GM18909 (cell line): ENCODE data around the gene NDOR1.
"Not testable (repeated sequence)": the region's sequence is repeated elsewhere in the genome, so short reads cannot be mapped to it uniquely, and the experiment has no call there.

Experiments
- ATAC-seq: cut with Tn5 transposase; IDR thresholded peaks from one replicate; pipeline ENCODE4 v1.9.1; 2021; ENCODE audit warnings: mild to moderate bottlenecking; ENCODE audit not compliant: unreplicated experiment, poor library complexity

The NDOR1 gene

DNA sequence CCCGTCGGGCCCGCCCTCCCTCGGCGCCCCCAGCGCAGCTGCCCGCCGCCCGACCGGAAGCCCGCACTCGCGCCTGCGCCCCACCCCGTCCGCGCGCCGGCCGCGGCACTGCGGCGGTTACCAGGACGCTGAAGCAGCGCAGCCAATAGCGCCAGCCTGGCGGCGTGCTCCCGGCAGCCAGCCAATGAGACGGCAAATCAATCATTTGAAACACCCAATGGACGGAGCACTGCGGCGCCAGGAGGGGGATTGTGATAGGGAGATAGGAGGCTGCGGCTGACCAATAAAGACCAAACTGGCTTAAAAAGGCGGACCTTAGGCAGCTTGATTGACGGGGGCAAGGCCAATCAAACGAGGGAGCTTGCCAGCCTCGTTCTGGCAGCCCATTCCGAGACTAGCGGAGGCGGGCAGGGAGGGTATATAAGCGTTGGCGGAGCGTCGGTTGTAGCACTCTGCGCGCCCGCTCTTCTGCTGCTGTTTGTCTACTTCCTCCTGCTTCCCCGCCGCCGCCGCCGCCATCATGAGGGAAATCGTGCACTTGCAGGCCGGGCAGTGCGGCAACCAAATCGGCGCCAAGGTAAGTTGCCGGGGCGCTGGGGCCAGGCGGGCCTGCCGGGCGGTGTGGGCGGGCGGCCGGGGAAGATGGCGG, 35.5 kb downstream of the NDOR1 start, which contains the start of gene TUBB4B:
TUBB4B (plus strand) TSS at position 447 of the 649 bp plus-strand sequence; CDS start at position 521, 74 bp downstream.
- ATAC-seq = peak; percentile 77

DNA sequence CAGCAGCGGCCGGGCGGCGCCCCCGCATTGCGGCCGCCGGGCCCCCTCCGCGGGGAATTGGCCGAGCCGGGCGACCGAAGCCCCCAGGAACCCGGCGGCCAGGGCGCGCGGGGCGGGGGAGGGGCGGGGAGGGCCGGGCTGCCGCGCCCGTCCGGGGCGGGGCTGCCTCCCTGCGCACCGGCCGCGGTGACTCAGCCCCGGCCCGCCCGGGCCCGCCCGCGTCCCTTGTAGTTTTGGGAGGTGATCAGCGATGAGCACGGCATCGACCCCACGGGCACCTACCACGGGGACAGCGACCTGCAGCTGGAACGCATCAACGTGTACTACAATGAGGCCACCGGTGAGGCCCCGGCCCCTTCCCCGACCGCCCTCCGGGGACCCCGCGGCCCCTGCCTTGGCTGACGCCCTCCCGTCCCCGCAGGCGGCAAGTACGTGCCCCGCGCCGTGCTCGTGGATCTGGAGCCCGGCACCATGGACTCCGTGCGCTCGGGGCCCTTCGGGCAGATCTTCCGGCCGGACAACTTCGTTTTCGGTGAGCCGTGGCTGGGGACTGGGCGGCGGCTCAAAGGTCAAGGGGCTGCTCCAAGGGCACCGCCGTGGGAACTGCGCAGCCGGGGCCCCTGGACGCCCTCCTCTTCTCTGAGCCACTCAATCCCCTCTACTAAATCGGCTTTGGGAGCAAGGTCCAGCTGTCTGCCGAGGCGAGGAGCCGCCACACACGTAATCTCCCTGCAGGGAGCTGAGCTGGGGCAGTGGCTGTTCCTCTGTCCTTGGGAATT, 36.2 kb downstream of the NDOR1 start:
- ATAC-seq = peak; percentile 10

DNA sequence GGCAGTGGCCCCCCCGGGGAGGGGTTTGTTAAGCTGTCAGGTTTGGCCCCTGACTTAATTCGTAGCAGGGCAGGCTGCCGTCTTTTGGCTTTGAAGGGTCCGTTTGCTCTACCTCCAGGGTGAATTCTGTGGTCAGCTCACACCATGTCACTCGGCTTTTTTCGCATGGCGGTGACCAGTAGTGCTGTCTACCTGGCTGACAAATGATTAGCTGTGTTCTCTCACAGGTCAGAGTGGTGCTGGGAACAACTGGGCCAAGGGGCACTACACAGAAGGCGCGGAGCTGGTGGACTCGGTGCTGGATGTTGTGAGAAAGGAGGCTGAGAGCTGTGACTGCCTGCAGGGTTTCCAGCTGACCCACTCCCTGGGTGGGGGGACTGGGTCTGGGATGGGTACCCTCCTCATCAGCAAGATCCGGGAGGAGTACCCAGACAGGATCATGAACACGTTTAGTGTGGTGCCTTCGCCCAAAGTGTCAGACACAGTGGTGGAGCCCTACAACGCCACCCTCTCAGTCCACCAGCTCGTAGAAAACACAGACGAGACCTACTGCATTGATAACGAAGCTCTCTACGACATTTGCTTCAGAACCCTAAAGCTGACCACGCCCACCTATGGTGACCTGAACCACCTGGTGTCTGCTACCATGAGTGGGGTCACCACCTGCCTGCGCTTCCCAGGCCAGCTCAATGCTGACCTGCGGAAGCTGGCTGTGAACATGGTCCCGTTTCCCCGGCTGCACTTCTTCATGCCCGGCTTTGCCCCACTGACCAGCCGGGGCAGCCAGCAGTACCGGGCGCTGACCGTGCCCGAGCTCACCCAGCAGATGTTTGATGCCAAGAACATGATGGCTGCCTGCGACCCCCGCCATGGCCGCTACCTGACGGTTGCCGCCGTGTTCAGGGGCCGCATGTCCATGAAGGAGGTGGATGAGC, 37.0 kb downstream of the NDOR1 start:
- ATAC-seq = no peak

DNA sequence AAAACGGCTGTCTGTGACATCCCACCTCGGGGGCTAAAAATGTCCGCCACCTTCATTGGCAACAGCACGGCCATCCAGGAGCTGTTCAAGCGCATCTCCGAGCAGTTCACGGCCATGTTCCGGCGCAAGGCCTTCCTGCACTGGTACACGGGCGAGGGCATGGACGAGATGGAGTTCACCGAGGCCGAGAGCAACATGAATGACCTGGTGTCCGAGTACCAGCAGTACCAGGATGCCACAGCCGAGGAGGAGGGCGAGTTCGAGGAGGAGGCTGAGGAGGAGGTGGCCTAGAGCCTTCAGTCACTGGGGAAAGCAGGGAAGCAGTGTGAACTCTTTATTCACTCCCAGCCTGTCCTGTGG, 37.7 kb downstream of the NDOR1 start:
- ATAC-seq = not testable (repeated sequence)

DNA sequence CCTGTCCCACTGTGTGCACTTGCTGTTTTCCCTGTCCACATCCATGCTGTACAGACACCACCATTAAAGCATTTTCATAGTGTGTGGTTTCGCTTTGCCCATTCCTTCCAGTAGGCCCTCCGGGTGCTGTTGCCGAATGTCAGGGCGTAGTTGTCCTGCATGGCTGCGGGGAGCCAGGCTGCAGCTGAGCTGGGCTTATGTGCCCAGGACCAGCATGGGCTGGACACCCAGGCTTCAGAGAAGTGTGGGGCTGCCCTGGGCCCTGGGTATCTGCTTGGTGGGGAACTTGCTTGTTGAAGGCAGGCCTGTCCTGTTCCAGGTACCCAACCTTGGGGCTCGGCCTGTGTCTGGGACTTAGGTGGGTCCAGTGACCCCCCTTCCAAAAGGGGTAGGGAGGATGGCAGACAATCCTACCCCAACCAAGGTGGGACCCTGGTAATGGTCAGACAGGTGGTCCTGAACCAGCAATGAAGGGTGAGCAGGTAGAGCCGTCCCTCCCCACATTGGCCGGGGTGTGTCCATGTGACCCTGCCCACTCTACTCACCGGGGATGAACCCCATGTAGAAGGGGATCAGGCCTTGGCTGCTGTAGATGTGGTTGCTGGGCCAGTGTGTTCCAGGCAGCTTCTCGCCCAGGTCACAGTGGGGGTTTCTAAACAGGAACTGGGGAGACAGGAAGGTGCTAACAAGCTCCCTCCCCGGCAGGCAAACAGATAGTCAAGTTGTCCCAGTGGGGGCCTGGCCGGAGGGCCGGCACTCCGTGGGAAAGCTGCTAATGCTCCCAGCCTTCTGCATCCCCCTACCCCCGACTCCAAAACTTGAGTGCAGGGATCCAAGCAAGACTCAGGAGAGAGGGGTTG, 38.4 kb downstream of the NDOR1 start:
- no peak for ATAC-seq

DNA sequence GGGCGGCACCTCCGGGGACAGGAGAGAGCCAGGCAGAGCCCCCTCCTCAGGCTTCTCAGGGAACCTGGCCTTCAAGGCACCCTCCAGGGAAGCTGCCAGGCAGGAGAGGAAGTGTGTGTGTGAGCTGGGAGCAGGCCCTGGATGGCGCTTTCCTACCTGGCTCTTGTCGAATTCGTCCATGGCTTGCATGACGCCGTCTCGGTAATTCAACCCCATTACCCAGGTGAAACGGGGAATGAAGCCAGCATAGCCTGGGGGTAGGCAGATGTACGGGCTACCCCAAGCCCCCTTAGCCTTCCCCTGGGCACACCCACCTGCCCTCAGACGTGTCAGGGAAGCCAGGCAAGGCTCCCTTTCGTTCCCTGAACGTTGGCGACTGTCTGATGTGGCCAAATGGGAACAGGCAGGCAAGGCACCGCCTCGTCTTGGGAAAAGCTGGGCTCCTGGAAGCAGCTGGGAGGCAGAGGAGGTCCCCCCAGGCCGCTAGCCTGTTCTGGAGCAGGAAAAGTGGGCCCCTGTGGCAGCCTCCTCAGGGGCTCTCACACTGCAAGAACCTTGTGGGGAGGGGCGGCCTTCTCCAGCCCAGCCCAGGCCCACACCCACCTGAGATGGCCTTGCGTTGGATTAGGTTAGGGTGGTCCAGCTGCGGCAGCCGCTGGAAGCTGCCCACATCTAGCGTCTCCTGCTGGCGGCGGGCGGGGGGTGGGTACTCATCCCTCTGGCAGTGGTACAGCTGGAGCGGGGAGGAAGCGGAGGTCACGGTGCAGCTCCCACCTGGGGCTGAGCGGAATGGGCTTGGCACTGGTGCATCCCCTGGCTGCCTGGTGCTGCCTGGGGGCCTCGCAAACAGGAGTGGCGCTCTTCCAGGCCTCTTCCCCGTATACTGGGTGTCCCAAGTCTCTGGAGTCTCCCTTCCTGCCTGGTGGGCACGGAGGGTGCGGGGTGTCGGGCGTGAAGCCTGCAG, 39.3 kb downstream of the NDOR1 start:
- ATAC-seq = no peak

DNA sequence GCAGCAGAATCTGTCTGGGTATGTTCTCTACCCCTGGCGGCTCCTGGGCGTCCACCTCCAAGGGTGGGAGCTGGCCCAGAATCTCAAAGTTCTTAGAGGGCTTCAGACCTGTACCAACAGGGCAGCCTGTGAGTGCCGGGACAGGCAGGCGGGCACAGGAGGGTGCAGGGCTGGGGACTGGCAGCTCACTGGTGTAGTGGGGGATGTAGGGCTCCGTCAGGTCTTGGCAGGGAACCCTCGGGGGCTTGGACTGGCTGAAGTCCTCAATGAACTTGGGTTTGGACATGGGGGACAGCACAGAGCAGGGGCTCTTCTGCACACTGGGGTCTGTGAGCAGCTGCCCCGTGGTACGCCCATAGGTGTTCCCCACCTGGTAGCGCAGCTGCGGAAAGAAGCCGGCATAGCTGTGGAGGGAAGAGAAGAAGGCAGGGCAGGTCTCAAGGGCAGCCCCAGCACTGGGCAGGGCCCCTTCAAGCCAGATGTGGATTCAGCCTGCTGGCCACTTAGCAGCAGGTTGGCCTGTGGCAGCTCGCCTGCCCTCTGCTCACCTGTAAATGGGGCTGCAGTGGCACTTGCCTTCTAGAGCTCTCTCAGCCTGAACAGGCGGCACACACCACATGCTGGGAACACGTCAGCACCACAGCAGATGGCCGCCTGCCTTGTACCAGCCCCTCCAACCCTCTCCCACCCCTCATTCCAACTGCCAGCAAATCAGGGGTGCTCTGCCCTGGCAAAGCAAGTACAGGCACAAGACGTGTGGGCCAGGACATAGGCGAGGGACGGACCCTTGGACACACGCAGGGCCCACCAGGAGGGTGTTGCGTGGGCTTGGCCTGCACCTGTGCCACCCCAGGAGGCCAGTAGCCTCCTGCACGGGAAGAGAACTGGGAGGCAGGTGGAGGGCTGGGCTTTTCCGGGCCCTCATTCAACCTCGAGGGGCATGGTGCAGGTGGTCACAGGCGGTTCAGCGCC, 40.2 kb downstream of the NDOR1 start:
- ATAC-seq = no peak

DNA sequence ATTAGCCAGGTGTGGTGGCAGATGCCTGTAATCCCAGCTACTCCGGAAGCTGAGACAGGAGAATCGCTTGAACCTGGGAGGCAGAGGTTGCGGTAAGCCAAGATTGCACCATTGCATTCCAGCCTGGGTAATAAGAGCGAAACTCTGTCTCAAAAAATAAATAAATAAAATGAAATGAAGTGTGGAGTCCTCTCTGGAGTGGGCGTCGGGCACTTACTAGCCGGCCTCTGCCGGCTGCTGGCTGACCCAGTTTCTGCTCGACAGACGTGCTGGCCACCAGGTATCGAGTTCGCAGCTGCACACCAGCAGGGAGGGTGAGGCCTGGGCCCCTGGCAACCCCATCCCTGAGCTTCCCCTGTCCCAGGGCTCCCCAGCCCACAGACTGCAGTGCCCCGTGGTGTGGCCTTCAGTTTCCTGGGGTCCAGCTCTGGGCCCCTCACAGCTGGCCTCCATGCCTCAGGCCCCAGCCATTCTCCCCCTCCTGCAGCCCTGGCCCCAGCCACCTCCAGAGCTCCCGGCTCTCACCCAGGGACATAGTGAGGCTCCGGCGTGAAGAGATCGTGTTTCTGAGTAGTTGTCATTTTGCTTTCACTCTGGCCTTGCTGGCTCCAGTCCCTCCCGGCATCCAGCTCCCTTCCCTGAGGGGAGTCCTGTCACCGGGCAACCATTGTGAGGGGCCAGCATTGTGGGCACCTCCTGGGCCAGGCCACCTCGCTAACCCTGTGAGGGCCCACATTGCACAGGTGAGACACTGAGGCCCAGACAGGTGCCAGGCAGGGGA, 41.8 kb downstream of the NDOR1 start:
- no peak for ATAC-seq

DNA sequence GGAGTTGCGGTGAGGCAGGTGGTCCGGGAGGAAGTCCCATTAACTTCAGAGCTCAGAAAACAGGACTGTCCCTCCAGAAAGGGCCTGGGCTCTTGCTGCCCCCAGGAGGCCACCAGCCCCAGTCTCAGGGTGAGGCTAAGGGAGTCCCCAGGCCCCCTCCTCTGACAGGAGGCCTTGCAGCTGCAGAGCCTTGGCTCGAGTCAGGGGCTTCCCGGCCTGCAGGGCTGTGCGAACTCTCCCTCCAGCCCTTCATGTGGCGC, 42.3 kb downstream of the NDOR1 start:
- no peak for ATAC-seq

DNA sequence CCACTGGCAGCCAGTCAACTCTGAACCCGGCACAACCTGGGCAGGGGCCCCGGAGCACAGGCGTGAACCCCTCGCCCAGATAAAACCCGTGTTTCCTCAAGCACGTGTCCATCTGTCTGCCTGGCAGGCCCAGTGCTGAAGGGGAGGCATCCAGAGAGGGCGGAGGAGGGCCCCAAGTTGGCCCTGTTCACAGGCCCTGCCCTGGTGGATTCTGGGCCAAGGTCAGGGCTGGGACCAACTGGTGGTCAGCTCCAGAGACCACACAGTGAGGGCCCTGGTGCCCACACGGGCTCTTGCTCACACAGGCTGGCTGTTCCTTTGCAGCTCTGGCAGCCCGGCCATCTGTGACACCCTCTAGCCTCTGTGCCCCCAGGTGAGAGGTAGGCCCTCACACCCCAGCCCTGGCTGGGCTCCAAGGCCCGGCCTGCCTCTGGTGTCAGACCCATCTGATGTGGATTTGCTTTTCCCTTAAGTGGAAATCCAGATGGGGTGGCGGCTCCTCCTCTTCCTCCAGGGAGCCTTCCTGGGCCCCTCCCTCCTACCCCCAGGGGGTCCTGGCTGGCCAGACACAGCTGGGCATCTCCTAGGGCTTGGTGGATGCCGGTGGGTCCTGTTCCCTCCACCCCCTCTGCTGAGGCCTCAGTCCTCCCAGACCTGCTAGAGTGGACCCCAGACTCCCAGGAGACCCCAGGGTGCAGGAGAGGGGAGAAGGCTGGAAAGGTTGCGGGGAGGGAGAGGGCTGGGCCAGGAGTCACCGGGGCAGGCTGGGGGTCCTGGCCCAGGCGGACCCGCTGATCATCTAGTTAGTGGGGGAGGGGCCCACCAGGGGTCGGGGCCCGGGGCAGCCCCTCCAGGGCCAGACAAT, 45.1 kb downstream of the NDOR1 start:
- ATAC-seq = no peak

DNA sequence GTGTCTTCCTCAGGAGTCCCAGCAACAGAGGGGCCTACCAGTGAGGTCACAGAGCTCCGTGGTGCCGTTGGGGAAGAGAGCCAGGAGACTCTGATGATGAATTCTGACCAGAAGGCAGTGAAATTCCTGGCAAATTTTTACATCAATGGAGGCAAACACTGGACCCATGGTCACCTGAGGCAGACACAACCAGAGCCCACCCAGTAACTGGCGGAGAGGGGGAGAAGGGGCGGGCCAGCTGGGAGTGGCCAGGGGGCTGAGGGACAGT, 45.6 kb downstream of the NDOR1 start, which contains the start of gene STPG3:
STPG3 (plus strand) TSS at position 93 of the 268 bp plus-strand sequence; CDS start at position 94, 1 bp downstream.
- ATAC-seq = no peak

DNA sequence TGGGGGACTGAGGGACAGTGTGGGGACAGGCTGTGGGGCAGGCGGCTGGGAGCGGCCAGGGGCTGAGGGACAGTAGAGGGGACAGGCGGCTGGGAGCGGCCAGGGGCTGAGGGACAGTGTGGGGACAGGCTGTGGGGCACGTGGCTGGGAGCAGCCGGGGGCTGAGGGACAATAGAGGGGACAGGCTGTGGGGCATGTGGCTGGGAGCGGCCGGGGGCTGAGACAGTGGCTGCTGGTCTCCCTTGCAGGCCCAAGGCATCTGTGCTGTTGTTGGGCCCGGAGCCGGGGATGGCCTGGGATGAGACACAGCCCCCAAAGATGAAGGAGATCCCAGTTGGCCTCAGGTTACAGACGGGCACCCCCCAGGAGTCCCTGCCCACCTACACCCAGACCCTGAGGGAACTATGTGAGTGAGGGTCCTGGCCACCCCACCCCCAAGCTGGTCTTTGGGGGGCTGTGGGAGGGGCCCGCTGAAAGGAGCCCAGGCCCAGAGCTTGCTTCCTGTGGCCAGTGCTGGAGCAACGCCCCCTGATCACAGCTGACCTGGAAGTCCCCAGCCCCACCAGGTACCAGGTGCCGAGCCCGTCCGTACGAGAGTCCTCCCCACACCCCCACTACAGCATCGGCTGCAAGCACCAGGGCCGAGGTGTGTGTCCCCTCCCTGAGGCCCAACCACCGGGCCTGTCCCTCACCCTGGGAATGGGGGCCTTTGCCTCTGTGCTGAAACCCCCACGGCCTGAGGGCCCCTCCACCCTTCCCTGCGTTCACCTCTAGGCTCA, 46.2 kb downstream of the NDOR1 start:
- ATAC-seq = no peak

DNA sequence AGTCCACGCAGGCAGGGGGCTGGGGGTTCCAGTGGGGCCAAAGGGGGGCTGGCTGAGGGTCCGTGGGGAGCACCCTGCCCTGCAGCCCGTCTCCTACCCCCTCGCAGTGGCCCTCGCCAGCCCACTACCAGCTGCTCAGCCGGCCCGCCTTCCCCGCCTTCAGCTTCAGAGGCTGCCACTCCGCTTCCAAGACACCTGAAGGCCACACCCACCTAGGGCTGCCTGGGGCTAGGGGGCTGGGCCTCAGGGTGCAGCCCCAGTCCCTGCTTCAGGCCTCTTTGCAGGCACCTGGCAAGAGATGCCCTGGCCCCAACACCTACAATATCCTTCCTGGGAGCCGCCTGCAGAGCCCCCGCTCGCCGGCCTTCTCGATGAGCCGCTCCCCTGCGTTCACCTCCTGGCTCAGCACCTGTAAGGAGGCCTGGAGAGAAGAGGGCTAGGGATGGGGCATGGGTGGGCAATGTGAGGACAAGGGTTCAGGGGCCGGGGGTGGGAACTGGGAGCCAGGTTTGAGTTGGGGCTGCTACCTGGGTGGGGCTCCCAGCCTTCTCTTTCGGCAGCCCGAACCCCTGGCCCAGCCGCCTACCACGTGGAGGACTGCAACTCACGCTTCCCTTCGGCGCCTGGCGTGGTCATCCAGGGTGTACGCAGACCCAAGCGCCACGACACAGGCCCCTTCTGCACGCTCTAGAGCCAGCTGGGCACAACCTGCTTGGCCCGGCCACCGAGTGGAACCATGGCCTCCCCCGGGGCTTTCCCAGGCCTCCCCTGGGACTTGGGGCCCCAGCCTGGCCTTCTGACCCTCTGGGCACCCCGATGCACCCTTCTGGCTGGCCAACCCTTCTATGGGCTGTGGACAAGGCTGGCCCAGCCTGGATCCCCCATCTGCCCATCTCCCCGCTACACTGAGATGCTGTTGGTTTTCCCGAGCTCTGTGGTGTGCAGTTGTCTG, 47.3 kb downstream of the NDOR1 start:
- ATAC-seq = no peak
